ENCODE measurements around the gene LDAH.
A peak's percentile ranks its signal among the peaks of the same experiment; 100 is the strongest.

LDAH gene

GRCh38 chr2:20635675-20636584 is 187.0 kb downstream of the LDAH start:
- H3K36me3 ChIP-seq = peaks cover 5 to 42% (median 9%) of the 10 kb centered on the region in 3 donors
- peak overlapping the region; percentile 95 to 98 for H3K27ac ChIP-seq
- intact Hi-C loops (cut with DNase I; ENCODE audit: low total_unique reads) = loop anchor here (2.0 kb wide), 2 partner anchors 17 to 193 kb away; no protein-coding TSS in a partner anchor
- TF ChIP-seq, protein P1, sequence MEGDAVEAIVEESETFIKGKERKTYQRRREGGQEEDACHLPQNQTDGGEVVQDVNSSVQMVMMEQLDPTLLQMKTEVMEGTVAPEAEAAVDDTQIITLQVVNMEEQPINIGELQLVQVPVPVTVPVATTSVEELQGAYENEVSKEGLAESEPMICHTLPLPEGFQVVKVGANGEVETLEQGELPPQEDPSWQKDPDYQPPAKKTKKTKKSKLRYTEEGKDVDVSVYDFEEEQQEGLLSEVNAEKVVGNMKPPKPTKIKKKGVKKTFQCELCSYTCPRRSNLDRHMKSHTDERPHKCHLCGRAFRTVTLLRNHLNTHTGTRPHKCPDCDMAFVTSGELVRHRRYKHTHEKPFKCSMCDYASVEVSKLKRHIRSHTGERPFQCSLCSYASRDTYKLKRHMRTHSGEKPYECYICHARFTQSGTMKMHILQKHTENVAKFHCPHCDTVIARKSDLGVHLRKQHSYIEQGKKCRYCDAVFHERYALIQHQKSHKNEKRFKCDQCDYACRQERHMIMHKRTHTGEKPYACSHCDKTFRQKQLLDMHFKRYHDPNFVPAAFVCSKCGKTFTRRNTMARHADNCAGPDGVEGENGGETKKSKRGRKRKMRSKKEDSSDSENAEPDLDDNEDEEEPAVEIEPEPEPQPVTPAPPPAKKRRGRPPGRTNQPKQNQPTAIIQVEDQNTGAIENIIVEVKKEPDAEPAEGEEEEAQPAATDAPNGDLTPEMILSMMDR (IDR thresholded peaks at IDR 0.05) = peak; percentile 96
- peaks cover 0 to 84% (median 57%) of the 10 kb centered on the region in 4 donors for H3K4me1 ChIP-seq
- DNase-seq = peak; percentile 90 to 95
- H3K27me3 ChIP-seq = no peaks in the 10 kb centered on the region
- H3K4me3 ChIP-seq = peak overlapping the region in 1 of 2 donors; percentile 30
- no peaks in the 10 kb centered on the region for H3K9me3 ChIP-seq

- Histone ChIP-seq H3K36me3 (peaks cover 0 to 37% (median 4%) of the 10 kb centered on the region in 3 donors), H3K4me3 (no peak overlapping the region), H3K27me3 (no peaks in the 10 kb centered on the region), H3K9me3 (no peaks in the 10 kb centered on the region), H3K4me1 (peaks cover 0 to 81% (median 50%) of the 10 kb centered on the region in 4 donors), H3K27ac (peak overlapping the region; percentile 95 to 98)
- DNase-seq = peak in 1 of 2 donors; percentile 60
- TF ChIP-seq, protein P1 (IDR thresholded peaks at IDR 0.05) = no peak
- intact Hi-C loops (cut with DNase I; ENCODE audit: low total_unique reads) = loop anchor here (2.0 kb wide), 1 partner anchor 16 kb away; no protein-coding TSS in a partner anchor
Observed at GRCh38 chr2:20635113-20635510, 187.8 kb downstream of the LDAH start.

GRCh38 chr2:20634507-20635112 is 188.3 kb downstream of the LDAH start:
- TF ChIP-seq, protein P1 (IDR thresholded peaks at IDR 0.05) = no peak
- intact Hi-C loops (cut with DNase I; ENCODE audit: low total_unique reads) = loop anchor here (2.0 kb wide), 1 partner anchor 16 kb away; no protein-coding TSS in a partner anchor
- peak in 1 of 2 donors; percentile 84 for DNase-seq
- no peaks in the 10 kb centered on the region for H3K9me3 ChIP-seq
- H3K36me3 ChIP-seq = peaks cover 0 to 36% (median 7%) of the 10 kb centered on the region in 3 donors
- H3K4me1 ChIP-seq = peaks cover 0 to 80% (median 50%) of the 10 kb centered on the region in 4 donors
- peak overlapping the region; percentile 95 to 98 for H3K27ac ChIP-seq
- H3K4me3 ChIP-seq = no peak overlapping the region
- H3K27me3 ChIP-seq = no peaks in the 10 kb centered on the region
